Osteocyte (in vitro differentiated cells): ENCODE data around the gene RPL3. TPM values are rescaled to one million over a fixed set of nuclear protein-coding genes. Genes with fewer than 3 reads are reported as not detected.
"Not testable (repeated sequence)": the region's sequence is repeated elsewhere in the genome, so short reads cannot be mapped to it uniquely, and the experiment has no call there.

Experiments used
- DNase-seq: peaks from one replicate; pipeline ENCODE4 v3.0.0; 2021; ENCODE audit warnings: mixed read lengths; ENCODE audit not compliant: unreplicated experiment; ENCODE audit errors: extremely low spot score
- H3K27ac Mint-ChIP-seq: one replicate; pipeline ENCODE4 v1.8.0; 2021; ENCODE audit warnings: mild to moderate bottlenecking, mixed read lengths; ENCODE audit not compliant: unreplicated experiment
- H3K27me3 Mint-ChIP-seq: one replicate; pipeline ENCODE4 v1.8.0; 2021; ENCODE audit warnings: mixed read lengths; ENCODE audit not compliant: unreplicated experiment
- H3K36me3 Mint-ChIP-seq: one replicate; pipeline ENCODE4 v1.8.0; 2021; ENCODE audit warnings: mixed read lengths; ENCODE audit not compliant: unreplicated experiment
- H3K4me1 Mint-ChIP-seq: one replicate; pipeline ENCODE4 v1.8.0; 2021; ENCODE audit warnings: mixed read lengths; ENCODE audit not compliant: unreplicated experiment
- H3K4me3 Mint-ChIP-seq: one replicate; pipeline ENCODE4 v1.8.0; 2021; ENCODE audit warnings: mild to moderate bottlenecking, moderate library complexity, mixed read lengths; ENCODE audit not compliant: unreplicated experiment
- H3K9me3 Mint-ChIP-seq: one replicate; pipeline ENCODE4 v1.8.0; 2021; ENCODE audit warnings: mixed read lengths; ENCODE audit not compliant: unreplicated experiment
- total RNA-seq: library from RNA; stranded (reverse); gene quantifications from 2 replicates; pipeline ENCODE4 v1.2.1, GENCODE V29; 2021
- TF ChIP-seq, protein P1 (sequence below): fragments of 200-600 bp; sonication (generic); IDR thresholded peaks from 2 replicates; pipeline ENCODE4 v1.5.0; 2021; ENCODE audit warnings: antibody characterized with exemption, mild to moderate bottlenecking, moderate library complexity

Gene RPL3
- total RNA-seq, 1 donor from 2014 or later: 1,792 TPM

DNA sequence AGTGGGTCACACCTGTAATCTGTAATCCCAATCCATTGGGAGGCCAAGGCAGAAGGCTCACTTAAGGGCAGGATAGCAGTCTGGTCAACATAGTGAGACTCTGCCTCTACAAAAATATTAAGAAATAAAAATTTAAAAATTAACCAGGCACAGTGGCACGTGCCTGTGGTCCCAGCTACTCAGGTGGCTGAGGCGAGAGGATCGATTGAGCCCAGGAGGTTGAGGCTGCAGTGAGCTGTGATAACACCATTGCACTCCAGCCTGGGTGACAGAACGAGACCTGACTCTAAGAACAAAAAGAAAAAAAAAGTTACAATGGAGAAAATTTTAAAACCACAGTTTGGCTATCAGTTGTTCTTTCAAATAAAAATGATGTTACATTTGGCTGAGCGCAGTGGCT lies 17.0 kb upstream of the RPL3 start:
- H3K27ac Mint-ChIP-seq: no peak overlapping the region
- H3K9me3 Mint-ChIP-seq: no peaks in the 10 kb centered on the region
- H3K4me3 Mint-ChIP-seq: no peak overlapping the region
- no peaks in the 10 kb centered on the region for H3K27me3 Mint-ChIP-seq
- DNase-seq: no peak
- peaks cover 6% of the 10 kb centered on the region for H3K4me1 Mint-ChIP-seq
- TF ChIP-seq, protein P1, sequence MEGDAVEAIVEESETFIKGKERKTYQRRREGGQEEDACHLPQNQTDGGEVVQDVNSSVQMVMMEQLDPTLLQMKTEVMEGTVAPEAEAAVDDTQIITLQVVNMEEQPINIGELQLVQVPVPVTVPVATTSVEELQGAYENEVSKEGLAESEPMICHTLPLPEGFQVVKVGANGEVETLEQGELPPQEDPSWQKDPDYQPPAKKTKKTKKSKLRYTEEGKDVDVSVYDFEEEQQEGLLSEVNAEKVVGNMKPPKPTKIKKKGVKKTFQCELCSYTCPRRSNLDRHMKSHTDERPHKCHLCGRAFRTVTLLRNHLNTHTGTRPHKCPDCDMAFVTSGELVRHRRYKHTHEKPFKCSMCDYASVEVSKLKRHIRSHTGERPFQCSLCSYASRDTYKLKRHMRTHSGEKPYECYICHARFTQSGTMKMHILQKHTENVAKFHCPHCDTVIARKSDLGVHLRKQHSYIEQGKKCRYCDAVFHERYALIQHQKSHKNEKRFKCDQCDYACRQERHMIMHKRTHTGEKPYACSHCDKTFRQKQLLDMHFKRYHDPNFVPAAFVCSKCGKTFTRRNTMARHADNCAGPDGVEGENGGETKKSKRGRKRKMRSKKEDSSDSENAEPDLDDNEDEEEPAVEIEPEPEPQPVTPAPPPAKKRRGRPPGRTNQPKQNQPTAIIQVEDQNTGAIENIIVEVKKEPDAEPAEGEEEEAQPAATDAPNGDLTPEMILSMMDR: no peak
- H3K36me3 Mint-ChIP-seq: no peaks in the 10 kb centered on the region

DNA sequence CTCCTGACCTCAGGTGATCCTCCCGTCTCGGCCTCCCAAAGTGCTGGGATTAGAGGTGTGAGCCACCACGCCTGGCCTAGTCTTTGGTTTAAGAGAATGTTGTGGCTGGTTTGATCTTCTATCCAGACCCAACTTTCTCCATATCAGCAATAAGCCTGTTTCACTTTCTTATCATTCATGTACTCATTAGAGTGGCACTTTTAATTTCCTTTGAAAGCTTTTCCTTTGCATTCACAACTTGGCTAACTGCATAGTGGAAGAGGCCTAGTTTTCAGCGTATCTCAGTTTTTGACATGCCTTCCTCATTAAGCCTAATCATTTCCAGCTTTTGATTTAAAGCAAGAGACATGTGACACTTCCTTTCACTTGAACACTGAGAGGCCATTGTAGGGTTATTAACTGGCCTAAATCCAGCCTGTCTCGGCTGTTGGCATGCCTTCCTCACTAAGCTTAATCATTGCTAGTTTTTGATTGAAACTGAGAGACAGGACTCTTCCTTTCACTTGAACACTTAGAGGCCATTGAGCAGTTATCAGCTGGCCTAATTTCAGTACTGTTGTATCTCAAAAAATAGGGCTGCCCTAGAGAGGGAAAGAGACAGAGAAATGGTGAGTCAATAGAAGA lies 13.1 kb upstream of the RPL3 start:
- Mint-ChIP-seq H3K36me3 (no peaks in the 10 kb centered on the region), H3K27me3 (no peaks in the 10 kb centered on the region), H3K4me1 (peaks cover 4% of the 10 kb centered on the region), H3K27ac (peak overlapping the region; percentile 7), H3K9me3 (no peaks in the 10 kb centered on the region), H3K4me3 (no peak overlapping the region)
- no peak for DNase-seq
- TF ChIP-seq, protein P1: no peak

DNA sequence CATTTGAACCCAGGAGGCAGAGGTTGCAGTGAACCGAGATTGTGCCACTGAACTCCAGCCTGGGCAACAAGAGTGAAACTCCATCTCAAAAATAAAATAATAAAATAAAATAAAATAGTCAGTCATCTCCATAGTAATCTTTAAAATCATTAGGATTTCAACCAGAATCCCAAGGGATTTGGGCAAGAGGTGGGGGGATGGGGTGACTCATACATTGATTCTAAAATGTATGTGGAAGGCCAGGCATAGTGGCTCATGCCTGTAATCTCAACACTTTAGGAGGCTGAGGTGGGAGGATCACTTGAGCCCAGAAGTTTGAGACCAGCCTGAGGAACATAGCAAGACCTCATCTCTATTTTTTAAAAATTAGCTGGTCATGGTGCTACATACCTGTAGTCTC lies 11.1 kb upstream of the RPL3 start:
- not testable (repeated sequence) for H3K27me3 Mint-ChIP-seq, H3K4me1 Mint-ChIP-seq, H3K4me3 Mint-ChIP-seq, H3K9me3 Mint-ChIP-seq, DNase-seq, H3K36me3 Mint-ChIP-seq, H3K27ac Mint-ChIP-seq

DNA sequence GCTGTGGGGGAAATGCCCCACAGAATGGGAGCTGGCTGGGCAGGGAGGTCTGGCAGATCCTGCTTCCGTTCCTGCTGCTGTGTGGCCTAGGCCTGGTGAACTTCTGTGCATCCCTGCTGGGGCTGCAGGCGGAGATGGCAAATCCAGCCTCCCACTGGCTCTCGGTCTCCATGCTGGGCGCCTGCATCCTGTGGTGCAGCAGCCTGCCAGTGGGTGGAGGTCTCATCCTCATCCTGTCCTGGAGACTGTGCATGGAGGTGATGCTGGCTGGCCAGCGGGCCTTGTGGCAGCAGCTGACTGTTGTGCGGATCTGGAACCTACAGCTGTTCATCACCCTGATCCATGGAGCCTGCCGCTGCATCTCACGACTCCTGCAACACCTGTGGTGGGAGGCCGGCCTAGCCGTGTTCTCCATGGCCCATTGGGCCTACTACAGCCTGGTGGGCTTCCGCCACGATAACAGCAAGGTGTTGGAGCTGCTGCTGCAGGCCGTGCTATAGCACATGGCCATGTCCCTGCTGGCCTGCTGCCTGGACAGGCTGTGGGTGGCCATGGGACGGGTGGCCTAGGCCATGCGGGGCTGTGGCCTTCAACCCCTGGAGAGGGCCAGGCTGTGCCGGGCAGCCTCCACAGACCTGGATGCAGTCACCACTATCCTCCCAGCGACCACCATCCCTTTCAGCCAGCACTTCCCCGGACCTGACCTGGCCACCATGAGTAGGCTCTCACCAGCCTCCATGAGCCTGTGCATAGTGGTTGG lies 8.8 kb upstream of the RPL3 start:
- no peak overlapping the region for H3K27ac Mint-ChIP-seq
- H3K36me3 Mint-ChIP-seq: no peaks in the 10 kb centered on the region
- no peak overlapping the region for H3K4me3 Mint-ChIP-seq
- DNase-seq: no peak
- H3K27me3 Mint-ChIP-seq: no peaks in the 10 kb centered on the region
- TF ChIP-seq, protein P1: no peak
- peaks cover 7% of the 10 kb centered on the region for H3K4me1 Mint-ChIP-seq
- no peaks in the 10 kb centered on the region for H3K9me3 Mint-ChIP-seq

DNA sequence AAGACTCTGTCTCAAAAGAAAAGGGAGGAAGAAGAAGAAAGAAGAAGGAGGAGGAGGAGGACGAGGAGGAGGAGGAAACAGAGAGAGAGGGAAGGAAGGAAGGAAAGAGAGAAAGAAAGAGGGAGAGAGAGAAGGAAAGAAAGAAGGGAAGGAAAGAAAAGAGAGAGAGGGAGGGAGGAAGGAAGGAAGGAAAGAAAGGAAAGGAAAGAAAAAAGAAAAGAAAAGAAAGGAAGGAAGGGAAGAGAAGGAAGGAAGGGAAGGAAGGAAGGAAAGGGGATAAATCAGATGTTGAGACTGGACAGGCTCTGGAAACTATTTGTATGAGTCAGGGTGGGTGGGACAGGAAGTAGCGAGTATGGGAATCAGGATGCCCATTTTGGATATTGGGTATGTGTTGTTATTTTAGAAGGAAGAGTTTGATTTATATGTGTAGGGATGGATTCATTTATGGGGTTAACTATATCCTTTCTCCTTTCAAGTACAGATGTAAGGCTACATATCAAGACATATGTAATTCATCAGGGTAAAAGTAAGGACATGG lies 6.0 kb upstream of the RPL3 start:
- no peak overlapping the region for H3K4me3 Mint-ChIP-seq
- DNase-seq: no peak
- TF ChIP-seq, protein P1: no peak
- H3K27ac Mint-ChIP-seq: peak overlapping the region; percentile 50
- no peaks in the 10 kb centered on the region for H3K36me3 Mint-ChIP-seq
- H3K9me3 Mint-ChIP-seq: no peaks in the 10 kb centered on the region
- H3K27me3 Mint-ChIP-seq: no peaks in the 10 kb centered on the region
- H3K4me1 Mint-ChIP-seq: peaks cover 7% of the 10 kb centered on the region

DNA sequence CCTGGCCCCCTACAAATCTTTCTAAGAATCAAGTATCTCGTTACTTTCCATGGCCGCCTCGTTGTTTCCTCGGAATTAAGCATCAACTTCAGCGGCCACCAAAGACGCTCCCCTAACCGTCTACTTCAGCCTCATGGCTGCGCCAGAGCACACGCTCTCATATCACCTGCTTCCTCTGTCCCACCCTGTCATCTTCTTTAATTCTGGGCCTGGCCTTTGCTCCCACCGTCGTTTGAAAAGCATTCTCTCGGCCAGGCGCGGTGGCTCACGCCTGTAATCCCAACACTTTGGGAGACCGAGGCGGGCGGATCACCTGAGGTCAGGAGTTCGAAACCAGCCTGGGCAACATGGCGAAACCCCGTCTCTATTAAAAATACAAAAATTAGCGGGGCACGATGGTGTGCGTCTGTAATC lies 1.2 kb upstream of the RPL3 start:
- peak overlapping the region; percentile 100 for H3K27ac Mint-ChIP-seq
- H3K36me3 Mint-ChIP-seq: peaks cover 28% of the 10 kb centered on the region
- H3K4me3 Mint-ChIP-seq: peak overlapping the region; percentile 99
- peaks cover 36% of the 10 kb centered on the region for H3K4me1 Mint-ChIP-seq
- not testable (repeated sequence) for H3K27me3 Mint-ChIP-seq, H3K9me3 Mint-ChIP-seq, DNase-seq
